Ascending aorta (tissue), 2 donors: ENCODE measurements around the gene KCNH1. TPM values are rescaled to one million over a fixed set of nuclear protein-coding genes. Genes with fewer than 3 reads are reported as not detected.

ENCODE experiments used
- DNase-seq, 2 donors: peaks; one replicate each; pipeline ENCODE4 v3.0.0-alpha.2; 2019; ENCODE audit warnings: low spot score in 2 of 2
- H3K27ac ChIP-seq, 2 donors: fragments of 200-600 bp; sonication (generic); one replicate each; pipeline ENCODE4 v1.5.1; 2016 to 2017; ENCODE audit warnings: mild to moderate bottlenecking in 1 of 2
- H3K27me3 ChIP-seq: fragments of 200-600 bp; sonication (generic); one replicate; pipeline ENCODE4 v1.5.1; 2017
- H3K36me3 ChIP-seq, 2 donors: fragments of 200-600 bp; sonication (generic); one replicate each; pipeline ENCODE4 v1.5.1; 2016
- H3K4me1 ChIP-seq, 2 donors: fragments of 200-600 bp; sonication (generic); one replicate each; pipeline ENCODE4 v1.5.1; 2016 to 2017; ENCODE audit warnings: mild to moderate bottlenecking in 1 of 2
- H3K4me3 ChIP-seq, 2 donors: fragments of 200-600 bp; sonication (generic); one replicate each; pipeline ENCODE4 v1.5.1; 2016 to 2017; ENCODE audit warnings: mild to moderate bottlenecking in 1 of 2
- H3K9me3 ChIP-seq, 2 donors: fragments of 200-600 bp; sonication (generic); one replicate each; pipeline ENCODE4 v1.5.1; 2016
- CTCF ChIP-seq, 3 experiments: fragments of 200-600 bp in 2 of 3; fragments of 450-650 bp in 1 of 3; sonication (generic) in 2 of 3; IDR thresholded peaks; one replicate each; pipeline ENCODE4 v1.5.1; 2016 to 2019; ENCODE audit warnings: antibody characterized with exemption in 3 of 3, mild to moderate bottlenecking in 1 of 3, moderate library complexity in 1 of 3
- intact Hi-C: fragments of 100-400 bp; cut with DNase I; formaldehyde crosslinking; loops from one replicate; pipeline ENCODE4 v1.15.1; 2023
- total RNA-seq: library from RNA; depleted of rRNA; stranded (reverse); fragments of >200 nt; gene quantifications from one replicate; pipeline ENCODE4 v1.1.0, GENCODE V29; 2016

The KCNH1 gene
- total RNA-seq, 1 donor from 2014 or later: not detected

GRCh38 chr1:210857705-210858104, 276.2 kb downstream of the KCNH1 start:
- intact Hi-C loops: no loop called here
- TF ChIP-seq CTCF (IDR thresholded peaks at IDR 0.05): no peak
- Histone ChIP-seq H3K36me3 (no peaks in the 10 kb centered on the region), H3K9me3 (no peaks in the 10 kb centered on the region), H3K4me1 (no peaks in the 10 kb centered on the region), H3K27me3 (no peaks in the 10 kb centered on the region), H3K4me3 (no peak overlapping the region), H3K27ac (no peak overlapping the region)
- no peak for DNase-seq

- Histone ChIP-seq H3K9me3 (no peaks in the 10 kb centered on the region), H3K4me3 (no peak overlapping the region), H3K27me3 (no peaks in the 10 kb centered on the region), H3K4me1 (no peaks in the 10 kb centered on the region), H3K27ac (no peak overlapping the region), H3K36me3 (no peaks in the 10 kb centered on the region)
- no peak for DNase-seq
- intact Hi-C loops: no loop called here
- TF ChIP-seq CTCF (IDR thresholded peaks at IDR 0.05): no peak
Measured at GRCh38 chr1:210857146-210857663, 276.7 kb downstream of the KCNH1 start.

- no peak for TF ChIP-seq CTCF (IDR thresholded peaks at IDR 0.05)
- intact Hi-C loops: no loop called here
Measured at GRCh38 chr1:210855440-210855839, 278.5 kb downstream of the KCNH1 start.

GRCh38 chr1:210853276-210853675, 280.7 kb downstream of the KCNH1 start:
- Histone ChIP-seq H3K4me3 (no peak overlapping the region), H3K36me3 (no peaks in the 10 kb centered on the region), H3K27me3 (no peaks in the 10 kb centered on the region), H3K27ac (no peak overlapping the region), H3K4me1 (no peaks in the 10 kb centered on the region), H3K9me3 (no peaks in the 10 kb centered on the region)
- no peak for DNase-seq
- intact Hi-C loops: no loop called here
- no peak for TF ChIP-seq CTCF (IDR thresholded peaks at IDR 0.05)

More at GRCh38 chr1:210855440-210855839, 278.5 kb downstream of the KCNH1 start:
- Histone ChIP-seq H3K27me3 (no peaks in the 10 kb centered on the region), H3K27ac (no peak overlapping the region), H3K36me3 (no peaks in the 10 kb centered on the region), H3K4me3 (no peak overlapping the region), H3K9me3 (no peaks in the 10 kb centered on the region), H3K4me1 (no peaks in the 10 kb centered on the region)
- no peak for DNase-seq

- no peak for TF ChIP-seq CTCF (IDR thresholded peaks at IDR 0.05)
- no peak overlapping the region for H3K4me3 ChIP-seq
- DNase-seq: no peak
- H3K36me3 ChIP-seq: no peaks in the 10 kb centered on the region
- H3K27ac ChIP-seq: no peak overlapping the region
- H3K9me3 ChIP-seq: no peaks in the 10 kb centered on the region
- H3K4me1 ChIP-seq: no peaks in the 10 kb centered on the region
- intact Hi-C loops: no loop called here
- H3K27me3 ChIP-seq: no peaks in the 10 kb centered on the region
Measured at GRCh38 chr1:210850556-210850955, 283.4 kb downstream of the KCNH1 start.

GRCh38 chr1:210848474-210848873, 285.5 kb downstream of the KCNH1 start:
- no peaks in the 10 kb centered on the region for H3K27me3 ChIP-seq
- no peak for DNase-seq
- H3K27ac ChIP-seq: no peak overlapping the region
- no peaks in the 10 kb centered on the region for H3K36me3 ChIP-seq
- intact Hi-C loops: no loop called here
- no peaks in the 10 kb centered on the region for H3K9me3 ChIP-seq
- no peaks in the 10 kb centered on the region for H3K4me1 ChIP-seq
- TF ChIP-seq CTCF (IDR thresholded peaks at IDR 0.05): no peak
- no peak overlapping the region for H3K4me3 ChIP-seq
